ENCODE measurements around the gene CAMK1D.
"Not testable (repeated sequence)": the region's sequence is repeated elsewhere in the genome, so short reads cannot be mapped to it uniquely, and the experiment has no call there.

CAMK1D gene

GRCh38 chr10:12332572-12333379 lies 16.6 kb upstream of the CAMK1D start:
- Mint-ChIP-seq H3K27me3 (ENCODE audit: low read depth) (peaks cover 6% of the 10 kb centered on the region), H3K9me3 (no peaks in the 10 kb centered on the region), H3K4me3 (no peak overlapping the region), H3K36me3 (ENCODE audit: low read depth) (no peaks in the 10 kb centered on the region), H3K27ac (no peak overlapping the region), H3K4me1 (peaks cover 21% of the 10 kb centered on the region)
- no peak for TF ChIP-seq CTCF (IDR thresholded peaks at IDR 0.05; ENCODE audit: unreplicated experiment in 3 of 3)

- H3K4me3 Mint-ChIP-seq = no peak overlapping the region
- H3K9me3 Mint-ChIP-seq = no peaks in the 10 kb centered on the region
- peak overlapping the region; percentile 31 to 55 (median 52) for H3K27ac Mint-ChIP-seq
- peaks cover 25% of the 10 kb centered on the region for H3K4me1 Mint-ChIP-seq
- H3K27me3 Mint-ChIP-seq (ENCODE audit: low read depth) = peaks cover 3% of the 10 kb centered on the region
- H3K36me3 Mint-ChIP-seq (ENCODE audit: low read depth) = no peaks in the 10 kb centered on the region
- no peak for TF ChIP-seq CTCF (IDR thresholded peaks at IDR 0.05; ENCODE audit: unreplicated experiment in 3 of 3)
These were observed 15.8 kb upstream of the CAMK1D start for GRCh38 chr10:12333380-12334185.

GRCh38 chr10:12334186-12334530 lies 15.2 kb upstream of the CAMK1D start:
- no peak overlapping the region for H3K4me3 Mint-ChIP-seq
- peaks cover 3% of the 10 kb centered on the region for H3K27me3 Mint-ChIP-seq (ENCODE audit: low read depth)
- no peaks in the 10 kb centered on the region for H3K36me3 Mint-ChIP-seq (ENCODE audit: low read depth)
- peaks cover 31% of the 10 kb centered on the region for H3K4me1 Mint-ChIP-seq
- peak overlapping the region; percentile 31 to 55 (median 52) for H3K27ac Mint-ChIP-seq
- no peaks in the 10 kb centered on the region for H3K9me3 Mint-ChIP-seq
- no peak for TF ChIP-seq CTCF (IDR thresholded peaks at IDR 0.05; ENCODE audit: unreplicated experiment in 3 of 3)

GRCh38 chr10:12335169-12335568 lies 14.2 kb upstream of the CAMK1D start:
- H3K27me3 Mint-ChIP-seq (ENCODE audit: low read depth); H3K9me3 Mint-ChIP-seq; H3K27ac Mint-ChIP-seq; H3K4me3 Mint-ChIP-seq; H3K36me3 Mint-ChIP-seq (ENCODE audit: low read depth): not testable (repeated sequence)
- H3K4me1 Mint-ChIP-seq = peaks cover 31% of the 10 kb centered on the region

- peaks cover 3% of the 10 kb centered on the region for H3K27me3 Mint-ChIP-seq (ENCODE audit: low read depth)
- H3K27ac Mint-ChIP-seq = peak overlapping the region; percentile 43 to 80 (median 47)
- H3K4me1 Mint-ChIP-seq = peaks cover 31% of the 10 kb centered on the region
- no peaks in the 10 kb centered on the region for H3K36me3 Mint-ChIP-seq (ENCODE audit: low read depth)
- TF ChIP-seq CTCF (IDR thresholded peaks at IDR 0.05; ENCODE audit: unreplicated experiment in 3 of 3) = no peak
- peaks cover under 1% of the 10 kb centered on the region for H3K9me3 Mint-ChIP-seq
- H3K4me3 Mint-ChIP-seq = peak overlapping the region in 1 of 3 experiments; percentile 16
These were observed 11.6 kb upstream of the CAMK1D start for GRCh38 chr10:12337453-12338372.

- H3K36me3 Mint-ChIP-seq (ENCODE audit: low read depth) = no peaks in the 10 kb centered on the region
- peak overlapping the region; percentile 27 to 80 (median 58) for H3K27ac Mint-ChIP-seq
- H3K9me3 Mint-ChIP-seq = peaks cover 3% of the 10 kb centered on the region
- no peak for TF ChIP-seq CTCF (IDR thresholded peaks at IDR 0.05; ENCODE audit: unreplicated experiment in 3 of 3)
- no peak overlapping the region for H3K4me3 Mint-ChIP-seq
- H3K27me3 Mint-ChIP-seq (ENCODE audit: low read depth) = peaks cover 3% of the 10 kb centered on the region
- peaks cover 22% of the 10 kb centered on the region for H3K4me1 Mint-ChIP-seq
These were observed 10.4 kb upstream of the CAMK1D start for GRCh38 chr10:12338981-12339380.
